DMS53 treated with DMSO at 0.1 percent for 48 hours (cell line): Measurements from ENCODE around the gene PMIS2.
"Not testable (repeated sequence)": the region's sequence is repeated elsewhere in the genome, so short reads cannot be mapped to it uniquely, and the experiment has no call there.

Experiments used
- DNase-seq: peaks from one replicate; lab custom pipeline; 2025; ENCODE audit not compliant: unreplicated experiment; lab: John Stamatoyannopoulos, UW

PMIS2 gene

DNA sequence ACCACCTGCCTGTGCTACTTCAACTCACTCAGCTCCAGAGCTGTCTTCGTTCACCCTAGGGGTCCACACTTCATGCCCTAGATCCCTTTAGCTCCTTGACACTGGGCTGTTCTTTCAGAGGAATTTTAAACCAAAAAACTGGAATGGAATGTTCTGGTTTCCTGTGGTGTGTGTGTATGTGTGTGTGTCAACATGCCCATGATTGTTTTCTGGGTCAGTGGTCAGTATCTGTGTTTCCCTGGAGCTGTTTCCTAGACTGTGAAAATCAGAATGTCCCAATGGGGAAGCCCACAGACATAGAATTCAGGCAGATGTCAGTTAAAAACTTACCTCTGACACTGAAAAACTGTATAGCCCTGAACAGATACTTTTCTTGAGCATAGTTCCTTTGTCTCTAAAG lies 1.3 kb downstream of the PMIS2 start:
- no peak for DNase-seq

DNA sequence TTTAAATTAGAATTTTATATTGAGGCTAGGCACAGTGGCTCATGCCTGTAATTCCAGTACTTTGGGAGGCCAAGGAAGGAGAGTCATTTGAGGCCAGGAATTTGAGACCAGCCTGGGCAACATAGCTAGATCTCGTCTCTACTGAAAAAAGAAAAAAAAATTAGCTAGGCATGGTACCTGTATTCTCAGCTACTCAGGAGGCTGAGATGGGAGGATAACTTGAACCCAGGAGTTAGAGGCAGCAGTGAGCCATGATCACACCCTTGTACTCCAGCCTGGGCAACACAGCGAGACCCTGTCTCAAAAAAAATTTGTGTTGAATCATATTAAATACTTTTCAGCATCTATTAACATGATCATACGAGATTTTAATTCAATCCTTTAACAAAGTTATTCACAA lies 4.9 kb downstream of the PMIS2 start:
- no peak for DNase-seq

DNA sequence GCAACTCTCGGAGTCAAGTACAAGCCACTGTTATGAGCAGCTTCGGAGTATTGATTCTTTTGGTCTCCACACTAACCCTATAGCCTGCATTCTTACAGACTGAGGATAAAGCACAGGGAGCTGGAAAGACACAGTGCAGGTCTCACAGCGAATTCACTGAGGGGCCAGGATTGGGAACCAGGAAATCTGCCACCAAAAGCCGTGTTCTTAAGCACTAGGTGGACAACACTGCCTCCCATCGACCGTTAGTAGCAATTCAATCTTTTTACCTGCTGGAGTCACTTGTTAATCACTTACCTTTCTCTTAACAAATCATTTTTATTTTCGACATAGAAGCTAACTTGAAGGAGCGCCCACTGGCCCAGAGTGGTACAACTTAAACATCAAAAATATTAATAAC lies 6.3 kb downstream of the PMIS2 start:
- DNase-seq = peak; percentile 44

DNA sequence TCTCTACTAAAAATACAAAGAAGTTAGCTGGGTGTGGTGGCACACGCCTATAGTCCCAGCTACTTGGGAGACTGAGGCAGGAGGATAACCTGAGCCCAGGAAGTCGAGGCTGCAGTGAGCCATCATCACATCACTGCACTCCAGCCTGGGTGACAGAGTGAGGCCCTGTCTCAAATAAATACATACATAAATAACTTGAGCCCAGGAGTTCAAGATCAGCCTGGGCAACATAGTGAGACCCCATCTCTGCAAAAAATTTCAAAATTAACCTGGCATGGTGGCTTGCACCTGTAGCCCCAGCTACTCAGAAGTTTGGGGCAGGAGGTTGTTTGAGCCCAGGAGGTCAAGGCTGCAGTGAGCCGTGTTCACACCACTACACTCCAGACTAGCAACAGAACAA lies 9.1 kb downstream of the PMIS2 start:
- not testable (repeated sequence) for DNase-seq

DNA sequence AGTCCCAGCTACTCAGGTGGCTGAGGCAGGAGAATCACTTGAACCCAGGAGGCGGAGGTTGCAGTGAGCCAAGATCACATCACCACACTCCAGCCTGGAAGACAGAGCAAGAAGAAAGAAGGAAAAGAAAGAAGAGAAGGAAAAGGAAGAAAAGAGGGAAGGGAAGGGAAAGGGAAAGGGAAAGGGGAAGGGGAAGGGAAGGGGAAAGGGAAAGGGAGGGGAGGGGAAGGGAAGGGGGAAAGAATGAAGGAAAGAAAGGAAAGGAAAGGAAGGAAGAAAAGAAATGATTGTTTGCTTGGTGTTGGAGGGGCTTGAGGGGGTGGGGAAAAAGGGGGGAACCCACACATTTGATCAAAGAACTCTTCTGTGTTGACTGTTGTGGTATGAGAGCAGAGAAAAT lies 10.0 kb downstream of the PMIS2 start:
- DNase-seq = no peak

DNA sequence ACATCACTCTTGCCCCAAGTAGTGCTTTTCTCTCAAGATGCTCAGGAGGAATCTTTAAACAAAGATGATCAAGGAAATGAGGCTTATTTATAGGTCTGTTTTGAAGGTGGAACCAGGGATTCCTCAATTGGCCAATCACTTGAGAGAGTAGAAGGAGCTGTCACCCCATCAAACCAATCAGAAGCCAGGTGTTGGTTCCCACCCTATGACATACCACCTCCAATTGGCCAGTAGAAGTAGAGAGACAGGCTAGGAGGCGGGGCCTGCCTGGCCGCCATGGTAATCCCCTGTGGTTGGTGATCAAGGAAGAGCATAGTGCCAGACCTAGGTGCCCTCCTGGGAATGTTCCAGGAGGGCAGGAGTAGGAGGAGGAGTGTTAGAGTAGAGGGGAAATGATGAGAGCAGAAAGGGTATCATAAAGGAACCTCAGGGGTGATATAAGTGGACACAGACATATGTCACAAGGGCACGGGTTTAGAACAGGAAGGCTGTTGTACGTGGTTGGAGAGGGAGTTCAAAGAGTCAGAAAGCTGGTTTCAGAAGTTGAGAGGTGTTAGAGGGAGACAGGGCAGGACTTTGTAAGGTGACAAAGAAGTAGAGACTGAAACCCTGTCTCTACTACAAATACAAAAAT lies 10.5 kb downstream of the PMIS2 start:
- DNase-seq = no peak

DNA sequence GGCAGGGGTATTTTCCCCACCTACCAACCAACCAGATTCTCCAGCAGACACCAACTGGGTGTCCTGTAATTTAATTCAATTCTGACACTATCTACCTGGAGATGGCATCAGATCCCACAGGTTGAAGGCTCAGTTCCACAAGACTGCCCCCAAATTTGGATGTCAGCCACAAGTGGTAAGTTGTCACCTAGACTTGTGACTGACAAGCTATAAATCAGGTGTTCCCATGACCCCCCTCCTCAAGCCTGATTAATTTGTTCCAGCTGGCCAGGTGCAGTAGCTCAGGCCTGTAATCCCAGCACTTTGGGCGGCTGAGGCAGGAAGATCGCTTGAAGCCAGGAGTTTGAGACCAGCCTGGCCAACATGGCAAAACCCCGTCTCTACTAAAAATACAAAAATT lies 16.0 kb downstream of the PMIS2 start:
- no peak for DNase-seq

DNA sequence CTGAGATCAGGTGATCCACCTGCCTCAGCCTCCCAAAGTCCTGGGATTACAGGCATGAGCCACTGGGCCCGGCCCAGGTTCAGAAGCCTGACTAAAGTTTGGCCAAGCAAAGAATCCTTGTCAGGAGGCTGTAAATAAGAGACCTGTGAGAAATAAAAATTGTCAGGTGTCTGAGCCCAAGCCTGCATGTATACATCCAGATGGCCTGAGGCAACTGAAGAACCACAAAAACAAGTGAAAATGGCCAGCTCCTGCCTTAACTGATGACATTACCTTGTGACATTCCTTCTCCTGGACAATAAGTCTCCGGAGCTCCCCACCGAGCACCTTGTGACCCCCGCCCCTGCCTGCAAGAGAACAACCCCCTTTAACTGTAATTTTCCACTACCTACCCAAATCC lies 18.5 kb downstream of the PMIS2 start:
- not testable (repeated sequence) for DNase-seq

DNA sequence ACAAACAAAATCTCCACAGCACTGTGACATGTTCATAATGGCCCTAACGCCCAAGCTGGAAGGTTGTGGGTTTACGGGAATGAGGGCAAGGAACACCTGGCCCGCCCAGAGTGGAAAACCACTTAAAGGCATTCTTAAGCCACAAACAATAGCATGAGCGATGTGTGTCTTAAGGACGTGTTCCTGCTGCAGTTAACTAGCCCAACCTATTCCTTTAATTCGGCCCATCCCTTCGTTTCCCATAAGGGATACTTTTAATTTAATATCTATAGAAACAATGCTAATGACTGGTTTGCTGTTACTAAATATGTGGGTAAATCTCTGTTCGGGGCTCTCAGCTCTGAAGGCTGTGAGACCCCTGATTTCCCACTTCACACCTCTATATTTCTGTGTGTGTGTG lies 21.2 kb downstream of the PMIS2 start:
- DNase-seq = not testable (repeated sequence)

DNA sequence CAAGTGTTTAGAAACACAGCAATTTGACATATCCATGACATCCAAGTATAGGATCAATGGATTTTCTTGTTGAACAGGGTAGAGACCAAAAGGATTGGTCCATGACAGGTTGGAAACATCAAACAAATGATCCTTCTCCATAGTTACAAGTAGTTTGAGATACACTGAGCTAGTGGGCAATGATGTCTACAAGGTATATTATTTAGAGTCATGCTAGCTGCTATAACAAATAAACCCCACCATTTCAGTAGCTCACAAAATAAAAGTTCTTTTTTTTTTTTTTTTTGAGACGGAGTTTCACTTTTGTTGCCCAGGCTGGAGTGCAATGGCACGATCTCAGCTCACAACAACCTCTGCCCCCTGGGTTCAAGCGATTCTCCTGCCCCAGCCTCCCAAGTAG lies 21.7 kb downstream of the PMIS2 start:
- DNase-seq = no peak

DNA sequence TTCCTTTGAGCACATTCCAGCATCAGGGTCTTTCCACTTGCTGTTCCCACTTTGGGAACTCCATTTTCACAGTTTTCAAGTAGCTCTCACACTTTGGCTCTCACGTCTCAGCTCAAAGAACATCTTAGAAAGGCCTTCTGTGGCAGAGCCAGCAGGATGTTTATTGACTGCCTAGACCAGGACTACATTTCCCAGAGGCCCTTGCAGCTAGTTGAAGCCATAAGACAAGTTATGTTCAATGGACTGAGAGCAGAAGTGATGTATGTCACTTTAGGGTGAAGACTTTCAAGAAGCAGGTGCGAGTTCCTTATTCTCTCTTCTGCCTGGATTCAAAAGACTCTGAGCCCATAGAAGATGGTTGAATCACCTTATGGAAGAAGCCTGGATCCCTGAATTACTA lies 22.3 kb downstream of the PMIS2 start:
- no peak for DNase-seq

DNA sequence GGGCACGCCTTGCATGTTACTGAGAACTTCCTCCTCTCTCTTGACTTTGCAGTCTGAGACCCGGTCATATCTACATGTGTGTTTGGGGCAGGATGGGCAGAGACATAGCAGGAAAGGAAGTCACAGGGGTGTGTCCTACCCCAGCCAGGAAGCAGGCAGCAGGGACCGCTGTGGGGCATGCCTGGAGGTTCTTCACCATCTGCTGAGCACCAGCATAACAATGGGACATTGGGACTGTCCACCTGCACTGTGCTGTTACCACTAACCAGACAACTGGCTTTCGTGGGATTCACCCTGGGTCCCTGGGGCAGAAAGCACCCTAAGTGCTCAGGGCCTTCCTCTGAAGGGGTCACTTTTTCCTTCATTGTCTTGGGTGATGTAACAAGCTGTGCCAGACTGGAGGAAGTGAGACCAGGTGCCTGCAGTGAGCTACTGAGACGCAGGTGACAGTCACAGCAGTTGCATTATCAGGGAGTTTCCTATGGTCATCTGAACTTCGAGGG lies 23.9 kb downstream of the PMIS2 start:
- DNase-seq = no peak

DNA sequence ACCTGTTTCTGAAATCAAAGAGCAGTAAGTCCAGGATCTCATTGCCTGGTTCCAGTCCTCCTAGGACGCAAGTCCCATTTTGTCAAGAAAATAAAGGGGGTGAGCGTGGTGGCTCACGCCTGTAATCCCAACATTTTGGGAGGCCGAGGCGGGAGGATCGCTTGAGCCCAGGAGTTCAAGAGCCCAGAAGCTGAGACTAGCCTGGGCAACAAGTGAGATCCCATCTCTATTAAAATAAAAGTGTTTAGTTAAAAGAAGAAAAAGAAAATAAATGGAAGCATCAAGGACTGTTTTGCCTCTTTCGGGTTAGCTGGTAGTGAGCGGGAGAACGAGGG lies 26.2 kb downstream of the PMIS2 start:
- no peak for DNase-seq

DNA sequence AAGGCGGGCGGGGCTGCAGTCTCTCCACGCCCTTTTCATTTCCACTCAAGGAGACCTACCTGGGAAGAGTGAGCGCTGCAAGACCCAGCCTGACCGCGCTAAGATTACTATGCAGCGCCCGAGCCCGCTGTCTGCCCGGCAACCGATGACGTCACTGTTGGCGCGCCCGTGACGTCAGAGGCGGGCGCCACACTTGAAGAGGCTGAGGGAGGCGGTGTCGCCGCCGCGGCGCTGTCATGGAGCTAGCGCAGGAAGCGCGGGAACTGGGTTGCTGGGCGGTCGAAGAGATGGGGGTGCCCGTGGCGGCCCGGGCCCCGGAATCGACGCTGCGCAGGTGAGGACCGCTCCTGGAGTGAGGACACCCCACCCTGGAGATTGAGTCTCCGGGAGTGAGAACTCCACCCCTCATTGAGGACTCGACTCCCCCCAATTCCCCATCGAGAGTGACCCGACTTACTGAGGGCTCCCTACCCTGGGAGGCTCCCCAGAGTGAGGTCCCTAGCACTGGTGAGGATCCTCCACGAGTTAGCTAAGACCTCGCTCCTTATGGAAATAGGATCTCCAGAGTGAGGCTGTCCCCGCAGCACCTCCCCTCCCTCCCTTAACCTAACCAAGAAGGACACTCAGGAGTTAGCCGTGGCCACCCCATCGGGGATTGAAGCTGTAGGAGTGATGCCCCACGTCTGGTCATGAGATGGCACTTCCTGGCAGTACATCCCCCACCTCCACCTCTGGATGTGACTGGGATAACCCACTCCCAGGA lies 26.8 kb downstream of the PMIS2 start, which contains the start of gene HAUS5:
Gene HAUS5, plus strand, starts transcription at position 177 of the 763 bp plus-strand sequence. Its CDS starts 60 bp downstream, at position 237.
- peak; percentile 89 for DNase-seq

DNA sequence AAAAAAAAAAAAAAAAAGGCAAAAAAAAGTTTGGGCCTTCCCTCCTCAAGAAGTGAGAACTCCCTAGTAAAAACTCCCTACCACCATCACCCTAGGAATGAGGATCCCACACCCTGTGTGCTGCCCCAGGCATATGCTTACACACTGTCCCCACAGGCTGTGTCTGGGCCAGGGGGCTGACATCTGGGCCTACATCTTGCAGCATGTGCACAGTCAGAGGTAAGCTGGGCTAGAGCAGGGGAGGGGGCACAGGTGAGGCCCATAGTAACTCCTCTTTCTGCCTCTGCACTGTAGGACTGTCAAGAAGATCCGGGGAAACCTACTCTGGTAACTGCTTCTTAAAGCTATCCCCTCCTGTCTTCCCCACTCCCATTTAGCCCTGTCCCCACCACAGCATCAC lies 27.6 kb downstream of the PMIS2 start:
- no peak for DNase-seq

DNA sequence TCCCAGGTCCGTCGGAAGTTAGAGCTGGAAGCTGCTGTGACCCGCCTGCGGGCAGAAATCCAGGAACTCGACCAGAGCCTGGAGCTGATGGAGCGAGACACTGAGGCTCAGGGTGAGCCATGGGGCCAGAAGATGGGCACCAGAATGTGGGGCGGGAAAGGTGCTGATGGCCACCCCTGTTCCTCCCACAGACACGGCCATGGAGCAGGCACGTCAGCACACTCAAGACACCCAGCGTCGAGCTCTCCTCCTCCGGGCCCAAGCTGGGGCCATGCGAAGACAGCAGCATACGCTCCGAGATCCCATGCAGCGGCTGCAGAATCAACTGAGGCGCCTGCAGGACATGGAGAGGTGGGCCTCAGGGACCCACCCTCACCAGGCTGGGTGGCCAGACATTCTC lies 29.1 kb downstream of the PMIS2 start:
- DNase-seq = no peak

DNA sequence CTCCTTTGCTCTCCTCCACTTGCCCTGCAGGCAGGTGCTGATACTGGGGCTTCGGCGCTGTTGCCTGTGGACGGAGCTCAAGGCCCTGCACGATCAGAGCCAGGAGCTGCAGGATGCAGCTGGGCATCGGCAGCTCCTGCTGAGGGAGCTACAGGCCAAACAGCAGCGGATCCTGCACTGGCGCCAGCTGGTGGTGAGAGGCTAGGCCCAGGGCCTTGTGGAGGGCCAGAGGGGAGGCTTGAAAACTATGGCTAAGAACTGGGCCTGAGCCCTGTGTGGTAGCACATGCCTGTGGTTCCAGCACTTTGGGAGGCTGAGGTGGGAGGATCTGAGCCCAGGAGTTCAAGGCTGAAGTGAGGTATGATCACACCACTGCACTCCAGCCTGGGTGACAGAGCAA lies 32.9 kb downstream of the PMIS2 start:
- DNase-seq = no peak

DNA sequence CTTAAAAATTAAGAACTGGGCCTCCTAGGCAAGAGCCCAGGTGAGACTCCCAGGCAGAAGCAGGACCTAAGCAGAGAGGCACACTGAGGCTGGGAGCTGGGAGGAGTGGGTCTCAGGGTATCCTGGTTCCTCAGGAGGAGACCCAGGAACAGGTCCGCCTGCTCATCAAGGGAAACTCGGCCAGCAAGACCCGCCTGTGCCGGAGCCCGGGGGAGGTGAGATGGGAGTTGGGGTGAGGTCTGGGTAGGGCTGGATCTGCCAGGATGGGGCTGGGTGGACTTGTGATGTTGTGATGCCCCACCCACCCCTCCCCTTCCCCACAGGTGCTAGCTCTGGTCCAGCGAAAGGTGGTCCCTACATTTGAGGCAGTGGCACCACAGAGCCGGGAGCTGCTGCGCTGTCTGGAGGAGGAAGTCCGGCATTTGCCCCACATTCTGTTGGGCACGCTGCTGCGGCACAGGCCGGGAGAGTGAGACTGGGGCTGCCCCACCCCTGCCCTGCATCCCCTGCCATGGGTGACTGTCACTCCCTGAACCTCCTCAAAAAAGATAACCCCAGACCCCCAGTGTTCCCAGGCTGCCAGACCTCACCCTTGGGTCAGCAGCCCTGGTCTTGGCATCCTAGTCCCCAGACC lies 33.4 kb downstream of the PMIS2 start:
- no peak for DNase-seq

DNA sequence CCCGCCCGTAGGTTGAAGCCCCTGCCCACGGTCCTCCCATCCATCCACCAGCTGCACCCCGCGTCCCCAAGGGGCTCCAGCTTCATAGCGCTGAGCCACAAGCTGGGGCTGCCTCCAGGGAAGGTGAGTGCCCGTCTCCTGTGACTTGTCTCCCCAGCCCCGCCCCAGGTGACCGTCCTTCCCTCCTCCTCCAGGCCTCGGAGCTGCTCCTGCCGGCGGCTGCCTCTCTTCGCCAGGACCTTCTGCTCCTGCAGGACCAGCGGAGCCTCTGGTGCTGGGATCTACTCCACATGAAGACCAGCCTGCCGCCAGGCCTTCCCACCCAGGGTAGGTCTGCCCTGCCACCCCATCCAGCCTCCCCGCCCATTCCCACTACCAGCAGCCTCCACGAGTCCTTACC lies 34.0 kb downstream of the PMIS2 start:
- no peak for DNase-seq

DNA sequence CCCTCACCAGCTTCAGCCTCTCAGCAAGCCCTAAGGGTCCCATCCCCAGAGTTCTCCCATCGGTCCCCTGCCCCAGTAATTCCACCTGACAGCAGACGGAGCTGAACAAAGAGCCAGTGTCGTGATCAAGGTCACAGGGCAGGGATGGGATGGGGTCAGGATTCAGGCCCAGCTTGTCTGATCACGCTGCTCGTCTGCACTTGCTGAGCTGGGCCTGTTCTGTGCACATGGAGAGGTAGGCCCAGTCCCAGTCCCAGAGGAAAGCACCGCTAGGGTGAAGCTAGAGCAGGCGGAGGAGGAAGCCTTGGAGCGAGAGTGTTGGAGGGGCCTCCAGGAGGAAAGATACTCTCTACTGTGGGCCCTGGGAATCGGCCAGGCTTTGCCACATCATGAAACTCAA lies 35.7 kb downstream of the PMIS2 start:
- no peak for DNase-seq

DNA sequence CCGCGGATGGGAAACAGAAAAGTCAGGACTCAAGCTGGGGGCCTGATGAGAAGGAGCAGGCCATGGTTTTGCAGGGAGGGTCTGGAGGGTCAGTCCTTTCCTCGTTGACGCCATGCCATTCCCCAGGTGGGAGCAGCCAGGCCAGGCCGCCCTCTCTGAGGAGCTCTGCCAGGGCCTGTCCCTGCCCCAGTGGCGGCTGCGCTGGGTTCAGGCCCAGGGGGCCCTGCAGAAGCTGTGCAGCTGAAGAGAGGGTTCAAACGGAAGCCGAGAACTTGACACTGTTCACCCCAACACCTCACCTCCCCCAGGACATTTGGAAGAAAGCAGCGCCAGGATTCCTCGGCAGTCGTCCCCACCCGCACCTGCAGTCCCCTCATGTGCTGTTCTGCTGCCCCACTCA lies 36.8 kb downstream of the PMIS2 start:
- no peak for DNase-seq

DNA sequence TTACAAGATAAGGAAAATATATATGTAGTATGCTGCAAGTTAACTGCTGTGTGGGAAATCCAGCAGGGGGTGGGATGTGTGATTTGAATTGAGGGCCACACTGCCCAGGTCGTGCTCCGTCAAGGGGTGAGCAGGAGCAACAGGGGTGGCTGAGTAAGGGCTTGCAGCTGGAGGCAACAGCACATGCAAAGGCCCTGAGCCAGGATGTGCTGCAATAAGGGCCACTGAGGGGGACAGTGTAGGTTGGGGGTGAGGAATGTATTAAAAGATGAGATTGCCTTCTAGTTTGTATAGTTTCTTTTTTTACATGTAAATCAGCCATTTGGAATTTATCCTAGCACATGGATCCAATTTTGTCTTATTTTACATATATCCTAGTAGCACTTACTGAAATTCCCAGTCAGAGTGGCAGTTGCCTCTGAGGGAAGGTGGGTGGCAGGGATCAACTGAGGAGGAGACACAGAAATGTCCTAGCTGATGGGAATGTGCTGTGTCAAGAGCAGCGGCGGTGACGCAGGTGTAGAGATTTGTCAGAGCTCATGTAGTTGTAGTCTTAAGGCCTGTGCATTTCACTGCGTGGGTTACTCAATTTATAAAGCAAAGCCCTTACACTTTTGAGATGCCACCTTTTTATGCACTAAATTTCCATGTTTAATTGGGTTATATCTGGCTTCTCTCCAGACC lies 37.5 kb downstream of the PMIS2 start:
- DNase-seq = no peak
